Astrocyte (in vitro differentiated cells and primary cell): Measurements from ENCODE around the gene LAMB1. TPM values are rescaled to one million over a fixed set of nuclear protein-coding genes. Genes with fewer than 3 reads are reported as not detected.

Source experiments
- DNase-seq: peaks from one replicate; pipeline ENCODE4 v3.0.0-alpha.2; 2010; ENCODE audit warnings: low read depth
- FAIRE-seq: peaks from 2 replicates; lab custom pipeline; 2011; peaks lifted over from hg19 to GRCh38; lab: Jason Lieb, UNC
- H2AFZ ChIP-seq: 2 replicates; pipeline ENCODE4 v1.6.0; 2012; ENCODE audit warnings: low read depth, low read length, inconsistent platforms
- H3K27ac ChIP-seq: 2 replicates; pipeline ENCODE4 v1.5.1; 2011; ENCODE audit warnings: low read depth, low read length, inconsistent platforms
- H3K27me3 ChIP-seq: 2 replicates; pipeline ENCODE4 v1.6.0; 2011; ENCODE audit warnings: low read length, inconsistent platforms; ENCODE audit not compliant: insufficient read depth
- H3K36me3 ChIP-seq: 2 replicates; pipeline ENCODE4 v1.5.1; 2011; ENCODE audit warnings: low read length, inconsistent platforms; ENCODE audit not compliant: insufficient read depth
- H3K4me1 ChIP-seq: 2 replicates; pipeline ENCODE4 v1.5.1; 2011; ENCODE audit warnings: low read length, inconsistent platforms; ENCODE audit not compliant: insufficient read depth
- H3K4me2 ChIP-seq: 2 replicates; pipeline ENCODE4 v1.6.0; 2012; ENCODE audit warnings: low read length, inconsistent platforms
- H3K4me3 ChIP-seq: 2 replicates; pipeline ENCODE4 v1.5.1; 2011; ENCODE audit warnings: low read depth, mild to moderate bottlenecking, low read length, inconsistent platforms; ENCODE audit not compliant: insufficient read depth
- H3K79me2 ChIP-seq: 2 replicates; pipeline ENCODE4 v1.6.0; 2012; ENCODE audit warnings: mild to moderate bottlenecking, low read length, inconsistent platforms; ENCODE audit not compliant: insufficient read depth
- H3K9ac ChIP-seq: 2 replicates; pipeline ENCODE4 v1.6.0; 2012; ENCODE audit warnings: mild to moderate bottlenecking, low read length, inconsistent platforms
- H3K9me3 ChIP-seq: 2 replicates; pipeline ENCODE4 v1.5.1; 2012; ENCODE audit warnings: low read depth, mild to moderate bottlenecking, low read length, inconsistent platforms; ENCODE audit not compliant: insufficient read depth
- H4K20me1 ChIP-seq: 2 replicates; pipeline ENCODE4 v1.6.0; 2012; ENCODE audit warnings: low read length, inconsistent platforms; ENCODE audit not compliant: insufficient read depth
- H3K27ac Mint-ChIP-seq: one replicate; pipeline ENCODE4 v1.8.0; 2021; ENCODE audit warnings: mild to moderate bottlenecking, mixed read lengths; ENCODE audit not compliant: unreplicated experiment
- H3K27me3 Mint-ChIP-seq: one replicate; pipeline ENCODE4 v1.8.0; 2021; ENCODE audit warnings: low read depth, mixed read lengths; ENCODE audit not compliant: unreplicated experiment
- H3K36me3 Mint-ChIP-seq: one replicate; pipeline ENCODE4 v1.8.0; 2021; ENCODE audit warnings: low read depth, mixed read lengths; ENCODE audit not compliant: unreplicated experiment
- H3K4me1 Mint-ChIP-seq: one replicate; pipeline ENCODE4 v1.8.0; 2021; ENCODE audit warnings: low read depth, mixed read lengths; ENCODE audit not compliant: unreplicated experiment
- H3K4me3 Mint-ChIP-seq: one replicate; pipeline ENCODE4 v1.8.0; 2021; ENCODE audit warnings: mild to moderate bottlenecking, moderate library complexity, mixed read lengths; ENCODE audit not compliant: unreplicated experiment
- H3K9me3 Mint-ChIP-seq: one replicate; pipeline ENCODE4 v1.8.0; 2021; ENCODE audit warnings: mild to moderate bottlenecking, mixed read lengths; ENCODE audit not compliant: unreplicated experiment
- CTCF ChIP-seq: IDR thresholded peaks from 2 replicates; pipeline ENCODE4 v1.5.1; 2011; ENCODE audit warnings: low read depth, mild to moderate bottlenecking, inconsistent platforms, low read length, moderate library complexity; ENCODE audit not compliant: insufficient read depth
- EZH2 ChIP-seq: IDR thresholded peaks from 2 replicates; pipeline ENCODE4 v1.6.1; 2012; ENCODE audit warnings: mild to moderate bottlenecking, low read length, inconsistent platforms; ENCODE audit not compliant: insufficient read depth
- total RNA-seq: library from RNA; stranded (reverse); gene quantifications from 2 replicates; pipeline ENCODE4 v1.2.1, GENCODE V29; 2021

Gene LAMB1
- total RNA-seq, 1 donor from 2014 or later: 403 TPM

- Mint-ChIP-seq H3K27ac (no peak overlapping the region), H3K4me3 (no peak overlapping the region), H3K9me3 (no peaks in the 10 kb centered on the region), H3K36me3 (peaks cover 43% of the 10 kb centered on the region), H3K4me1 (peaks cover 20% of the 10 kb centered on the region), H3K27me3 (no peaks in the 10 kb centered on the region)
- Histone ChIP-seq H3K27ac (no peak overlapping the region), H4K20me1 (peaks cover 73% of the 10 kb centered on the region), H3K4me1 (peaks cover 25% of the 10 kb centered on the region), H3K9ac (no peak overlapping the region), H2AFZ (no peak overlapping the region), H3K27me3 (no peaks in the 10 kb centered on the region), H3K4me3 (no peak overlapping the region), H3K36me3 (peaks cover 80% of the 10 kb centered on the region), H3K79me2 (peaks cover 51% of the 10 kb centered on the region), H3K9me3 (no peaks in the 10 kb centered on the region), H3K4me2 (no peak overlapping the region)
- FAIRE-seq (no peak), DNase-seq (no peak)
- no peak for TF ChIP-seq CTCF
- TF ChIP-seq EZH2: no peak
These were observed 40.1 kb downstream of the LAMB1 start for GRCh38 chr7:107962817-107963216.

- no peak for FAIRE-seq
- Histone ChIP-seq H3K27me3 (no peaks in the 10 kb centered on the region), H3K4me2 (no peak overlapping the region), H3K9me3 (no peaks in the 10 kb centered on the region), H3K36me3 (peaks cover 88% of the 10 kb centered on the region), H3K4me1 (peaks cover 13% of the 10 kb centered on the region), H3K79me2 (peaks cover 62% of the 10 kb centered on the region), H3K27ac (peak overlapping the region; percentile 1), H3K4me3 (no peak overlapping the region), H3K9ac (no peak overlapping the region), H4K20me1 (peaks cover 73% of the 10 kb centered on the region), H2AFZ (no peak overlapping the region)
- Mint-ChIP-seq H3K27me3 (no peaks in the 10 kb centered on the region), H3K36me3 (peaks cover 46% of the 10 kb centered on the region), H3K27ac (no peak overlapping the region), H3K4me1 (peaks cover 19% of the 10 kb centered on the region), H3K9me3 (no peaks in the 10 kb centered on the region), H3K4me3 (no peak overlapping the region)
- no peak for DNase-seq
- TF ChIP-seq EZH2: no peak
- no peak for TF ChIP-seq CTCF
These were observed 41.6 kb downstream of the LAMB1 start for GRCh38 chr7:107961405-107961804.

- peaks cover 59% of the 10 kb centered on the region for H3K79me2 ChIP-seq
- H3K9me3 ChIP-seq: no peaks in the 10 kb centered on the region
- no peak overlapping the region for H3K4me3 ChIP-seq
- no peaks in the 10 kb centered on the region for H3K27me3 ChIP-seq
- no peaks in the 10 kb centered on the region for H3K9me3 Mint-ChIP-seq
- FAIRE-seq (no peak), DNase-seq (no peak)
- no peak overlapping the region for H3K4me2 ChIP-seq
- H3K9ac ChIP-seq: no peak overlapping the region
- no peak overlapping the region for H3K4me3 Mint-ChIP-seq
- H3K36me3 Mint-ChIP-seq: peaks cover 51% of the 10 kb centered on the region
- H3K27ac ChIP-seq: no peak overlapping the region
- peaks cover 78% of the 10 kb centered on the region for H4K20me1 ChIP-seq
- no peak overlapping the region for H3K27ac Mint-ChIP-seq
- H3K27me3 Mint-ChIP-seq: no peaks in the 10 kb centered on the region
- TF ChIP-seq CTCF (no peak), EZH2 (no peak)
- H3K4me1 ChIP-seq: peaks cover 11% of the 10 kb centered on the region
- H3K36me3 ChIP-seq: peaks cover 90% of the 10 kb centered on the region
- H2AFZ ChIP-seq: no peak overlapping the region
- peaks cover 17% of the 10 kb centered on the region for H3K4me1 Mint-ChIP-seq
These were observed 42.7 kb downstream of the LAMB1 start for GRCh38 chr7:107960272-107960671.
